HG03066 (cell line): ENCODE data around the gene TP73.
"Not testable (repeated sequence)": the region's sequence is repeated elsewhere in the genome, so short reads cannot be mapped to it uniquely, and the experiment has no call there.

Experiments used
- ATAC-seq: cut with Tn5 transposase; IDR thresholded peaks from one replicate; pipeline ENCODE4 v1.9.1; 2021; ENCODE audit warnings: low read depth; ENCODE audit not compliant: unreplicated experiment

Gene TP73

GRCh38 chr1:3721955-3722465 lies 69.7 kb downstream of the TP73 start:
- ATAC-seq = no peak

GRCh38 chr1:3722846-3723245 lies 70.5 kb downstream of the TP73 start:
- no peak for ATAC-seq

GRCh38 chr1:3724416-3725030 lies 72.2 kb downstream of the TP73 start:
- ATAC-seq = not testable (repeated sequence)

- no peak for ATAC-seq
These were observed 73.0 kb downstream of the TP73 start for GRCh38 chr1:3725366-3725765.

- ATAC-seq = no peak
These were observed 74.9 kb downstream of the TP73 start for GRCh38 chr1:3727042-3727824.

- ATAC-seq = no peak
These were observed 75.8 kb downstream of the TP73 start for GRCh38 chr1:3727825-3728776.

- ATAC-seq = no peak
These were observed 77.6 kb downstream of the TP73 start for GRCh38 chr1:3729594-3730542.

- ATAC-seq = no peak
These were observed 78.4 kb downstream of the TP73 start for GRCh38 chr1:3730543-3731247.

GRCh38 chr1:3731583-3732433 lies 79.5 kb downstream of the TP73 start:
- no peak for ATAC-seq

- no peak for ATAC-seq
These were observed 80.2 kb downstream of the TP73 start for GRCh38 chr1:3732434-3733093.

GRCh38 chr1:3733094-3733882 lies 81.0 kb downstream of the TP73 start:
- no peak for ATAC-seq

- no peak for ATAC-seq
These were observed 81.7 kb downstream of the TP73 start for GRCh38 chr1:3733883-3734589.

- no peak for ATAC-seq
These were observed 82.3 kb downstream of the TP73 start for GRCh38 chr1:3734602-3735001.

- ATAC-seq = no peak
These were observed 82.8 kb downstream of the TP73 start for GRCh38 chr1:3735027-3735681.

- ATAC-seq = no peak
These were observed 83.4 kb downstream of the TP73 start for GRCh38 chr1:3735688-3736087.

- no peak for ATAC-seq
These were observed 83.8 kb downstream of the TP73 start for GRCh38 chr1:3736131-3736561.
